Superior temporal gyrus (tissue), 1 donor: ENCODE measurements around the gene ATXN2.

Experiments
- DNase-seq: peaks from one replicate; pipeline ENCODE4 v3.0.0-alpha.2; 2016; ENCODE audit errors: extremely low spot score

Gene ATXN2

DNA sequence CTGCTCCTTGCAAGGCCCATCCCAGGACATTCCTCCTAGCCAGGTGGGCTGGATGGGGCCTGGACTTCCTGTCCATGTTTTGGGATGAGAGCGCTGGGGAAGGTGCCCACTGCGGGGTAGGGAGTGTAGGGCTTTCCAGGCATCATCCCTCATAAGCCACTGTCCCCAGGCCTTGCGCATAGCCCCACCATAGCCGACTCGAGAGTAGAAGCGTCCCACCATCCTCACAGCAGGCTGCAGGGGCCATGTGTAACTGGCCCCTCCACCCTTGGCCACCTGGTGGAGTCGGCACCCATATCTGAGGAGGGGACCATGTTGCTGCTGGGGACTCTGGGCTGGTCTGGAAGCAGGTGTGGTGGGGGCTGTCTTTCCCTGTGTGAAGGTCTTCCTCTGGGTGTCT, 162.8 kb downstream of the ATXN2 start:
- DNase-seq = no peak

DNA sequence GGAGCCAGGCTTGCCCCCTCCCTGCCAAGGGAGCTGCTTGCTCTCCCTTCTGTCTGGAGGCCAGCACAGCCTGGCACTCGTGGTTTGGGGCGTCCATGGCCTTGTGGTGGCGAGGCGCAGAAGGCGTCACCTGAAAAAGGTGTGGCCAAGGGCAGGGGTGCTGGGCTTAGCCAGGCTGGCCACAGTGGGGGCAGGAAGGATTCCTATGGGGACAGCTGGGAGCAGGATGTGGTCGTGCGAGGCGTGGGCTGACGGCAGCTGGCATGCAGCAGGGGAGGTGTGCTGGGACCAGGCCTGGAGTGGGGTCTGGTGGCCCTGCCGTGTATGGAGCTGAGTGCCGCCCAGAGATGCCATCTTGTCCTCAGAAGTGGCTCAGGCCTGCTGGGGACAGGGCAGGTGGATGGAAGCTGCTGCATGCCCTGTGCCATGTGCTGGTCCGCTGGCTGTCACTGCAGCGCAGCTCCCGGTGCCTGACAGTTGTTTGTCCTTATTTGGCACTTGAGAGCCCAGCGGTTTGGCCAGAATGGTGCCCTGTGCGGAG, 163.4 kb downstream of the ATXN2 start:
- DNase-seq = no peak

DNA sequence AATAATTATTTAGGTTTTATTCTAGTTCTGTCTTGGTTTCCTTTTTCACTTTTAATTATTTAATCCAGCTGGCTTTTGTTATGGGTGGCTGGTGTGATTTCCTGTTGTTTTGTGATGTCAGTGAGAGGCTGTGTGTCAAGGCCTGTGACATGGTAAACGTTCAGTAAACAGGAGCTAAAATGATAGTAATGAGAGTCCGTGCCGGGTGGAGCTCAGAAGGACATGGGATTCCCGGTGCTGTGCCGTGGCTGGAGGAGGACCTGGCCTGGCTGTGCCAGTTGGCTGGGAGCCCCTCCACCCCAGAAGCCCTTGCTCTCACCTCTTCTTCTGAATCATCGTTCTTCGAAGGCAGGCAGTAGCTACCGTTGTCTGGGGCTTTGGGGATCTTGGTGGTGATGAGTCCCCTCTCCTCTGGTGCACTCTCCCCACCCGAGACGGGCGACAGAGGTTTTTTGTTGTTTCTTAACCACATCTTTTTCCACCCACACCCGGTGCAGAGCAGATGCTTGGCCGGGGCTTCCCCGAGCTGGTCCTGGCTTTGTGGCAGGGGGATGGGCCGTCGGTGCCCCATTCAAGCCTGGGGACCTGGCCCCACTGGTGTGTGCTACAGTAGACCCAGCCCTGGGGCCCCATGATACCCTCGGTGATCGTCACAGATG, 164.3 kb downstream of the ATXN2 start:
- DNase-seq = peak; percentile 29

DNA sequence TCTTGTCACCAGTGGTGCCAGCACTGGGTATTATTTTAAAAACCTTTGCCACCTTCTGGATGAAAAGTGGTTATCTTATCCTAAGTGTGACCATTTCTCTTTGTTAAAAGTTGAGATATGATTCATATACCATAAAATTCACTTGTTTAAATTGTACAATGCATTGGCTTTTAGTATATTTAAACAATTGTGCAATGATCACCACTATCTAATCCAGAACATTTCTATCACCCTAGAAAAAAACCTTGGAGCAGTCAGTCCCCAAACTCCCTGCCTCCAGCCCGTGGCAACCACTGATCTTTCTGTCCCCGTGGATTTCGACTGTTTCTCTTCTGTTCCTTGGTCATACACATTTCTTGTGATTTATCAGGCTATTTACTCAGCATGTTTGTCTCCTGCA, 165.1 kb downstream of the ATXN2 start:
- no peak for DNase-seq

DNA sequence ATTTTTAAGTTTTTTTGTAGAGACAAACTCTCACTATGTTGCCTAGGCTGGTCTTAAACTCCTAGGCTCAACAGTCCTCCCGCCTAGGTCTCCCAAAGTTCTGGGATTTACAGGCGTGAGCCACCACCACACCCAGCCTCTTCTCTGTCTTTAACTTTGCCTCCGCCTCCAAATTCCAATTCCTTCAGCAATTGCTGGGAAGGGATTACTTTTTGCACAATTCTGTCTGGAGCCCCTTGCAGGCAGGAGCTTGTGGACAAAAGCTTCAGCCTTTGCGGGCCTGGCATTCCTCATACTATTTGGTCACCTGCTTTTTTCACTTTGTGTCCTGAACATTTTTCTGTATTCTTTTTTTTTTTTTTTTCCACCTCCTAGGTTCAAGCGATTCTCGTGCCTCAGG, 167.3 kb downstream of the ATXN2 start:
- DNase-seq = no peak

DNA sequence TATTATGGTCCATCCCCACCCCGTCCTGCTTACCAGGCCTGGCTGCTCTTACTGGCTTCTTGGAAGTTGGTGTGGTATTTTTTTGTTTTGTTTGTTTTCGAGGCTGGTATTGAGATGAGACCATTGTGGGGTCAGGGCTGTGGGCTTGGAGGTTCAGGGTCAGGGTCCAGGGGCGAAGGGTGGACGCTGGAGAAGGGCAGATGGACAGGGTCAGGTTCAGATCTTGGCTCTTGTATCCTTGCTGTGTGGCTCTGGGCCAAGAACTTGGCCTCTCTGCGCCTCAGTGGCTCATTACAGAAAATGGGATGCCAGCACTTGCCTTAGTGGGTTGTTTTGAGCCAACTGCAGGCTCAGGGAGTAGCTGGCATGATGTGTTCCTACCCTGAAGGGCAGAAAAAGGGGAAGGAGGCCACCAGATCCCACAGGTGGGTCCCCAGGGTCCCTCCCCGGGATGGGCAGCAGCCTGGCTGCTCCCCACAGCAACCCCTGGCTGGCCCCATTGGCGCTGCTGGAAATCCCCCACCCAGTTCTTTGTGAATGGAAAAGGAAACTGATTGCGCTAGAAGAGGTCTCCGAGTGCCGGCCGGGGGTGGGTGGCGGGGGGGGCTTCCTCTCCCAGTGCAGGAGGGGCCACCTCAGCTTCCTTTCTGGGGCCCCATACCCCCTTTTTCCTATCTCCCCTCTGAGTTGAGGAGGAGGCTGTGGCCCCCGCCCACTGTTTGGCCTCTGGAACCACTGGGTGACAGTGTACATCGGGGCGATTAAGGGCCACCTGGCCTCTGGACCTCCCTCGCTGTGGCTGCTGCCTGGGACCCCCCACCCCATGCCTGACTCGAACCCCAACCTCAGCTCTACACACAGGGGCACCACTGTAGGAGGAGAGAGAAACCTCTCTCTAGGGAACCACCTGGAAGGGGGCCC, 168.4 kb downstream of the ATXN2 start:
- no peak for DNase-seq

DNA sequence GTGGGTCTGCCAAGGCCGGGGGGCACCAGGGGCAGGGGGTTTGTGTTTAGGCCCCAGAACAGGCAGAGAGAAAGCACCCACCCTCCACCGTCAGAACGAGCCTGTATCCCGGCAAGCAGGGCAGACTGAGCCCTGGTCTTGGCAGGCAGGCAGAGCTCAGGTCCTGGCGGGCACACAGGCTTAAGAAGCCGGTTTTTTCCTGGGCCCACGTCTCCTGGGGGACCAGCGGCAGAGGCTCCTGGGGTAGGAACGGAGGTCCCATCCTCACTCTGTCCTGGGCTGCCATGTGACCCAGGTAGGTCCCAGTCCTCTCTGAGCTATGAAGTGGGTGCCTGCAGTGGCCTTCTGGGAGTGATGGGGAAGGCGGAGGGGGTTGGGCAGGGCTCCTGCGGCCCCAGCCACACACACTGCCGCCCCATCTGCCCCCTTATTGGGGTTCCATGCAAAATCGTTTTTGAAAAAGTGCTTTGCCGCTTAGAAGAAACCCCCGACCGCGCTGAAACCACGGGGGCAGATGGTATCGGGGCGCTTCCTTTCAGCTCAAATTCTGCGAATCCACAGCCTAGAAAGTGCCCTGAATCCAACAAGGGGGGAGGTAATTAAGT, 169.2 kb downstream of the ATXN2 start:
- no peak for DNase-seq

DNA sequence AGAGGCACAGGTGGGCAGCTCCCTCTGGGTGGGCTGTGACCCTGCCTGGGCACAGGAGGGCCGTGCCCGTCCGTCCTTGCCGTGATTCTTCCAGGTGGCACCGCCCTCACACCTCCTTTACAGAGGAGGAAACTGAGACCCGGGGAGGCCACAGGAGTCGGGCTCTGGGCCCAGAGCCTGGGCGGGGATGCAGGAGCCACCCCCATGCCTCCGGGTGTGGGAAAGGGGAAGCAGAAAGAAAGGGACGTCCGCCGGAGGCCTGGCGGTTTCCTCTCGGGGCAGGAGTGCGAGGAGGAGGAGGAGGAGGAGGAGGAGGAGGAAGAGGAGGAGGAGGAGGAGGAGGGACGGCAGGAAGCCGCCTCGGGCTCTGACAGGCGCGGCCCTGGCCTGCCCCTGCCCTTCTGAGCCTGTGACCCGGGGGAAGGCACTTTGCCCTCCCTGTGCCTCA, 170.4 kb downstream of the ATXN2 start:
- DNase-seq = no peak

DNA sequence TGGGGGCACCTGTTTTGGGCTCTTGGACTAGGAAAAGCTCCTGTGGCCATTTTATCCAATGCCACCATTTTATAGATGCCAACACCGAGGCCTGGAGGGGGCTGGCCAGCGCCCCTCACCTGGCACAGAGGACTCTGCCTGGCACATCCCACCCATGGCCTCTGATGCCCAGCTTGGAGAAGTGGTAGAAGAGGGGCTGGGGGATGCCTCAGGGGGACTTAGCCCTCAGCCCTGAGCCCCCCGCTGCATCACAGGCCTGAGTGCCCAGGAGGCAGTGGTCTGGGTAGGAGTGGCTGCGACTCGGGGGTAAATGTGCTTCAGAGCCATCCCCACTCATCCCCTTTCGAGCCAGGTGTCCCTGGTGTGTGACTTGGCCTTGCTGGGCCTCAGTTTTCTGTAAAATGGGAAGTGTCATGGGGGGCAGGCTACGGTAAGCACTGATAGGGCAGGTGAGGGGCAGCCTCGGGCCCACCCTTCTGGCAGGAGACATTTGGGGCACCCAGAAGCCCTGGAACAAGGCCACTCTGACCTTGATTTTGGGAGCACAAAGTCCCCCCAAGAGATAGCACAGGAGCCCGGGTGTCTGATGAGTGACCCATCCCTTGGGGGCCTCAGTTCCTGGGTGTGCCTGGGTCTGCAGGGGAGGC, 170.9 kb downstream of the ATXN2 start:
- DNase-seq = no peak

DNA sequence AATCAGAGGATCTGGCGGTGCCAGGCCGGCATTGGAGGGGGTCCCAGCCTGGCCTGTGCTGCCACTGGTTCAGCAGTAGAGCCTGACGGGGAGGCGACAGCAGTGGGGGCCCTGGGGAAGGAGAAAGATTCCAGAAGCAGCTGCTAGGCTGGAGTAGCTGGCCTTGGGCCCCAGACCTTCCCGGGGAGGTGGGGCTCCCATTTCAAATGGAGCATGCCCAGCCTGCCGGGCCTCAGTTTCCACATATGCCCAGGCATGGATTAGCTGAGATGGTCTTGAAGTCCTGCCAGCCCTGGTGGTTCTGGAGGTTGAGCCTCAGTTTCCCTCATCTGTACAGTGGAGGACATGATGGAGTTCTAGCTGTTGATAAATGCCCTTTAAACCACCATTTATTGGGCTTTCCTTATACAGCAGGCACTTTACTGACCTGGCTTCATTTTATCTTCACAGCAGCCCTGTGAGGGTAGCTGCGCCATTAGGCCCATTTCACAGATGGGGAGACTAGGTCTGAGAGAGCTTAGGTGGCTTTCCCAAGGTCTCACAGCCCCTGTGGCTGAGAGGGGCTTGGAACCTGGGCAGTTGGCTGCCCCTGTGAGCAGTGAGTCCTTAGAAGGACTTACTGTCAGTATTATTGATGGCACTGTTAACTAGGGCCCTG, 171.6 kb downstream of the ATXN2 start:
- DNase-seq = no peak

DNA sequence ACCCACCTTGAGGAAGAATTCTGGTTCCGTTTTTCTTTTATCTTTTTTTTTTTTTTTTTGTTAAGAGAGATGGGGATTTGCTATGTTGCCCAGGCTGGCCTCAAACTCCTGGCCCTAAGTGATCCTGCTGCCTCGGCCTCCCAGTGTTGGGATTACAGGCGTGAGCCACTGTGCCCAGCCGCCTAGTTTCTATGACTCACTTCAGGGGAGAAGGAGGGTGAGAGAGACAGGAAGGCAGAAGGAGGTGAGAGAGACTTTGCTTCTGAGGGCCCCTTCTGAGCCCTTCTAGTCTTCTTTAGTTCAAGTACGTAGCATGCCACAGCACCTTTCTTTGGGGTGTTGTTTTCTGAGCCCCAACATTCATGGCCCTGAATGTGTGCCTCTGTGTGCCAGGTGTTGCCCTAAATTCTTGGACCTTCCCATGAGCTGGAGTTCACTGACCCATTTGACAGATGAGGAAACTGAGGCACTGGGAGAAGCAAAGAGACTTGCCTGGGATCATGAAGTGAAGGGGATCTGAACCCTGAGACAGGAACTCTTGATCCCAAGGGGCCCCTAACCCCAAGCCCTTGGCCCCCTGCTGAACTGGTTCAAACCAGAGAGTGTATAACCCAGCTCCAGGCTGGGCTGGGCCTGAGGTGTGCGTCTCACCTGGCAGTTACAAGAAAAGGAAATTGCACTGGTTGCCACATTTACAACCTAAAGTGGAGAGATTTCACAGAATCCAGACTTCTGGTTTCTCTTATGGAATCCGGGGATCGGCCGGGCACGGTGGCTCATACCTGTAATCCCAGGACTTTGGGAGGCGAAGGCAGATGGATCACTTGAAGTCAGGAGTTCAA, 172.6 kb downstream of the ATXN2 start:
- DNase-seq = no peak

DNA sequence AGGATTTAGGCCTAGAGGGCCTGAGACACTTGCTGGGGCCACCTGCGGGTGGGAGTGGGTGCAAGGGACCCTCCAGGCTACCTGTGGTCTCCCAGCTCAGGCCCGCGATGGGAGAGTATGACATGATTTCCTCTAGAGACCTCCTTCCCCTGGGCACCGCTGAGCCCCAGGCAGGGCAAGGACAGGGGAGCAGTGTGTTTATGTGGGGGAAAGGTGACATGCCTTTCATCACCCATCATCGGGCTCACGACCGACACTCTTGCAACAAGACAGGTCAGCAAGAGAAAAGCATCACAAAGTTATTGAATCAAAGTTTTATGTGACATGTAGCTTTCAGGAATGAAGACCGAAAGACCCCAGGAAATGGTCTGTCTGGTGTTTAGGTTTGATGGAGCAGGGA, 173.5 kb downstream of the ATXN2 start:
- DNase-seq = no peak

DNA sequence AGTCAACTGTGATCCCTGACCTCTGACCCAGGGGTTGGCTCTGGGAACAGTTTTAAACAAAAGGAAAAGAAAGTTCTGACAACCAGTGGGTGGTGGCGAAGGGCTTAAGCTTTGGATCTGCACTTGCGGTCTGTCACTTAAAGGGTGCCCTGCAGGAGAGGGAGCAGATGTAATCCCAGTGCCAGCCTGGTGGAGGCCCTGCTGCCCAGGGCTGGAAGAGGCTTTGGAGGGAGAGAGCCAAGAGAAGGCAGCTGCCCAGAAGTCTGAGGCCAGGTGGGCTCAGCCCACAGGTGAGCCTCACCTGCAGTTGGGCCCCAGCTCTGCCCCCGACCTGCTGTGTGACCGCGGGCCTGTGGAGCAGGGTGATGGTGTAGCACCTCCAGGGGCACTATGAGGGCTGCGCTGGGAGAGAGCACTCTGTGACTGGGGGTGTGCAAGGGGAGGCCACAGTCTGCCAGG, 174.3 kb downstream of the ATXN2 start:
- no peak for DNase-seq

DNA sequence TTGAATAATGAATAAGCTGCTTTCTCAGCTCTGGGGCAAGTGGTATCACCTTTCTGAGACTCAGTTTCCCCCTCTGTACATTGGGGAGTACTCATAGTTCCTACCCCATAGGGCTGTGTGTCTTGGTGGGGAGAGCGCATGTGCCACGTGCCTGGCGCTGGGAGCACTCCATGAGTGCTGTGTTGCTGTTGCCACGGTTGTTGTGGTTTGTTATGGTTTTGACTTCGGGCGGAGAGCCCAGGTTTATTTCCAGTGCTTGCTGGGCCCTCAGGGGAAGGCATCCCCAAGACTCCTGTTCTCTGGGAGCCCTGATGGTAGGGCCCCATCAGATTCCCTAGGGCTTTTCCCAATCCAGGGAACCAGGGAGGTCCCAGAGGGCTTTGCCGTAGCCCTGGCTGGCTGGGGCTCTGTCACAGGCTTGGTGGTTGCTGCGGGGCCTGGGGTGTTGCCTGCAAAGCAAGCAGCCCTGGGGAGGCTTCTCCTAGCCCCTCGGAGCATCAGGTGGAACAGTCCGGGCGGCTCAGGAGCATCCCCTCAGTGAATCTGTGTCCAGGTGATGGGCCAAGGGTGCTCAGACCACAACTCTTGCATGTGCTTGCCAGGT, 174.8 kb downstream of the ATXN2 start:
- DNase-seq = no peak

DNA sequence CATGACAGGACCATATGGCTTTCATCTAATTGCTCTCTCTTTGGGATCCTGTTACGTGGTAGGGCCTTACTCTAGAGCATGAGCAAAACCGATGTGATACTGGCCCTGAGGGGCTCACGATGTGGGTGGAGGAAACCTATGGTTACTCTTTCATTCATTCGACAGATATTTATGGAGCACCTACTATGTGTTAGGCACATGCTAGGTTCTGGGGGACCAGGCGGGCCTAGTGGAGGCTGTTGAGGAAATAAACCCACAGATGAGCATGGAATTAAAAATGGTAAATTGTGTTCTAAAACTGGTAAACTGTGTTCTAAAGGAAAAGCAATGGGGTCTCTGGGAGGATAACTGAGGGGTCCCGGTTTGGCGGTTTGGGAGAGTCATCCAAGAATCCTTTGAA, 178.6 kb downstream of the ATXN2 start:
- no peak for DNase-seq

DNA sequence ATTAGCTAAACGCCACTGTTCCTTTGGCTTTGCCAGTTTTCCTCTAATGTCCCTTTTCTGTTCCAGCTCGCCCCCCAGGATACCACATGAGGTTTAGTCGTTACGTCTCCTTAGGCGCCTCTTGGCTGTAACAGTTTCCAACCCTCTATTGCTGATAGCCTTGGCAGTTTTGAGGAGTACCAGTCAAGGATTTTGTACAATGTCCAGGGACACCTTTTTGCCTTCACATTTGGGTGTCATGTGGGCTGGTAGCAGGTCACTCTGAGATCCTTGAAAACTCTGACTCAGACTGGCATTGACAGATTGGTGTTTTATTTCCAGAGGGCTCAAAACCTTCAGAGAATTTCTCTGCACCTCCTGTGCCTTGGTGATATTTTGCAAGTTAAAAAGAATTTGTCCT, 179.3 kb downstream of the ATXN2 start:
- no peak for DNase-seq

DNA sequence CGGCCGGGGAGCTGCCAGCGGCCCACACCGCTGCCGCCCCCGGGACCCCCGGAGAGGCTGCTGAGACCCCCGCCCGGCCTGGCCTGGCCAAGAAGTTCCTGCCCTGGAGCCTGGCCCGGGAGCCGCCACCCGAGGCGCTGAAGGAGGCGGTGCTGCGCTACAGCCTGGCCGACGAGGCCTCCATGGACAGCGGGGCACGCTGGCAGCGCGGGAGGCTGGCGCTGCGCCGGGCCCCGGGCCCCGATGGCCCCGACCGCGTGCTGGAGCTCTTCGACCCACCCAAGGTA, 180.6 kb downstream of the ATXN2 start:
- DNase-seq = no peak

DNA sequence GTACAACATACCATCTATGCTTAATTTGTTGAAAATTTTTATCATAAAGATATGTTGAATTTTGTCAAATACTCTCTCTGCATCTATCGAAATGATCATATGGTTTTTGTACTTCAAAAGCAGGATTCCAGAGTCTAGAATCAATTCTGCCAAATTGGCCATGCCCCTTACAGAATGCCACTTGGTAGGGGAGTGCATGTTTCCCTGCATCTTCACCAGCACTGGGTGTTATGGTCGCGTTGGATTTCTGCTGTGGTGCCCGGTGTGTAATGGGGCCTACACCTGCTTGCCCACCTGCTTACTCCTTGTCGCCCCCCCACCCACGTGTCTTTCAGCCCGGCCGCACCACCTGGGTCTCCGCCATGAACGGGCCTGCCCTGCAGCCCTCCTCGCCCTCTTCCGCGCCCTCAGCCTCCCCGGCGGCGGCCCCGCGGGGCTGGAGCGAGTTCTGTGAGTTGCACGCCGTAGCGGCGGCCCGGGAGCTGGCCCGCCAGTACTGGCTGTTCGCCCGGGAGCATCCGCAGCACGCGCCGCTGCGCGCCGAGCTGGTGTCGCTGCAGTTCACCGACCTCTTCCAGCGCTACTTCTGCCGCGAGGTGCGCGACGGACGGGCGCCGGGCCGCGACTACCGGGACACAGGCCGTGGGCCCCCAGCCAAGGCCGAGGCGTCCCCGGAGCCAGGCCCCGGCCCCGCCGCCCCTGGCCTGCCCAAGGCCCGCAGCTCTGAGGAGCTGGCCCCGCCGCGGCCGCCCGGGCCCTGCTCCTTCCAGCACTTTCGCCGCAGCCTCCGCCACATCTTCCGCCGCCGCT, 181.1 kb downstream of the ATXN2 start:
- DNase-seq = no peak

DNA sequence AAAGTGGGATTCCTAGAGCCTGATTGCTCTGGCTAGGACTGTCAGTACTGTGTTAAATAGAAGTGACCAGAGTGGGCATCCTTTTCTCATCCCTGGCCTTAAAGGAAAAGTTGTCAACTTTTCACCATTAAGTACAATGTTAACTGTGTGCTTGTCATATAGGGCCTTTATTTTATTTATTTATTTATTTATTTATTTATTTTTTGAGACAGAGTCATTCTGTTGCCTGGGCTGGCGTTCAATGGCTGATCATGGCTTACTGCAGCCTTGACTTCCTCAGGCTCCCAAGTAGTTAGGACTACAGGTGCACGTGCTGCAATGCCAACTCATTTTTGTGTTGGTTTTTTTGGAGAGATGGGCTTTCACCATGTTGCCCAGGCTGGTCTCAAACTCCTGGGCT, 181.8 kb downstream of the ATXN2 start:
- DNase-seq = no peak
